ENCODE results near the gene FBLN1. TPM values are rescaled to one million over a fixed set of nuclear protein-coding genes. Genes with fewer than 3 reads are reported as not detected.
"Not testable (repeated sequence)": the region's sequence is repeated elsewhere in the genome, so short reads cannot be mapped to it uniquely, and the experiment has no call there.

Gene FBLN1
- total and polyA plus RNA-seq, 9 of the 15 experiments (the other 6 are each of a cell fraction or from before 2014, with no cell fraction given) = 0.66 TPM; not detected in 8

DNA sequence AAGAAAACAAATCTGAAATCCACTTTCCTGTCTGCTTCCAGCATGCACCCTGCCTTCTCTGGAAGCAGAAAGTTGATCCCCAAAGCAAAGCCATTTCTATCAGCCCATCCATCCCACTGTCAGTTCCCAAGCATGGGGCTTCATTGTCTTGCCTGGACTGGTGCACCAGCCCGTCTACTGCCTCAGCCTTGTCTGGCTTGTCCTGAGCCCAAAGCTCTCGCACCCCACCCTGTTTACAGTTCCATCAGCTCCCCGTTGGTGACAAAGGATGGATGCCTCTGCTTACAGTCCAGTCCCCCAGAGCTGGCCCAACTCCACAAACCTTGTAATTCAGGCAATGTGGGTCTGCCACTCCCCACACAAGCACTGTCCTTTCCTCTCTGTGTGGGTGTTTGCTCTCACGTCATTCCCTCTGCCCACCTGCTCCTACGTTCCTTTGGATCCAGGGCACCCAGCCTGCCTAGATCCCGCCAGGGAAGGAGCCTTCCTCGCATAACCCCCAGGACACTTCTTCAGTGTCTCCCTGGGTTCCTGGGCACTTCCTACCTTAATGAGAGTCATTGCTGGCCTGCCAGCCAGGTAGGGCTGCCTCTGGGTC, 38.8 kb downstream of the FBLN1 start (continued):
- no peak for TF ChIP-seq CSDE1 (IDR thresholded peaks at IDR 0.05)
- TF ChIP-seq HOXB6 (CRISPR knock-in tag; IDR thresholded peaks at IDR 0.05; ENCODE audit: borderline replicate concordance) = no peak
- TF ChIP-seq ELK3 (CRISPR knock-in tag; IDR thresholded peaks at IDR 0.05) = no peak

GRCh38 chr22:45542001-45542520, 39.4 kb downstream of the FBLN1 start:
- in situ Hi-C loops (cut with MboI) = no loop called here
- FAIRE-seq (no peak), DNase-seq (ENCODE audit: extremely low read depth in 1 of 4, low spot score in 3 of 4) (peak in 1 of 4 experiments; percentile 9), ATAC-seq (no peak)
- no peak overlapping the region for H3K4me3 ChIP-seq
- no peaks in the 10 kb centered on the region for H3K36me3 ChIP-seq (ENCODE audit: control insufficient read depth, insufficient read depth, low read length)
- TF ChIP-seq TEAD2 (tag; IDR thresholded peaks at IDR 0.05) (no peak), NR0B1 (IDR thresholded peaks at IDR 0.05; ENCODE audit: partially characterized antibody) (no peak), TRIM24 (IDR thresholded peaks at IDR 0.05) (no peak), CTCF (IDR thresholded peaks at IDR 0.05 in 2 of 3, conservative IDR thresholded peaks at IDR 0.05 in 1 of 3; ENCODE audit: insufficient read depth in 2 of 3, low read depth in 1 of 3, low read length in 3 of 3) (peak in 1 of 3 experiments; percentile 10; a peak in 1 of 6 replicates)
- H4K20me1 ChIP-seq (replicated peaks; ENCODE audit: control insufficient read depth, insufficient read depth, low read length) = no peaks in the 10 kb centered on the region
- H3K9me1 ChIP-seq (ENCODE audit: control insufficient read depth, insufficient read depth, low read length) = no peaks in the 10 kb centered on the region
- H3K9ac ChIP-seq (ENCODE audit: insufficient read depth in 1 of 2, low read depth in 2 of 2, low read length in 2 of 2) = no peak overlapping the region
- peaks cover 0 to 3% of the 10 kb centered on the region in 2 experiments; a peak in 2 of 5 replicates for H3K4me1 ChIP-seq (replicated peaks in 1 of 2; ENCODE audit: control insufficient read depth in 2 of 2, insufficient read depth in 2 of 2, low read length in 2 of 2)
- BruUV-seq (replicated peaks) = no TSS peak
- 3% methylated on average over 15 of the region's 19 CpGs for WGBS (ENCODE audit: insufficient coverage, low coverage, missing lambda C conversion rate)
- H3K27me3 ChIP-seq (ENCODE audit: control insufficient read depth in 2 of 2, insufficient read depth in 2 of 2, low read length in 2 of 2) = peaks cover 0 to 76% of the 10 kb centered on the region in 2 experiments; a peak in 2 of 5 replicates
- no peak overlapping the region for H3K27ac ChIP-seq (ENCODE audit: extremely low read depth, low read depth, low read length)
- no peak overlapping the region for H3K4me2 ChIP-seq (ENCODE audit: insufficient read depth, low read length)
- no peaks in the 10 kb centered on the region for H3K9me3 ChIP-seq (replicated peaks; ENCODE audit: control insufficient read depth, insufficient read depth, low read depth, low read length)
- CTCF ChIA-PET (ENCODE audit: low intra/inter-chr PET ratio) = no interaction called here
- no peak overlapping the region for H2AFZ ChIP-seq (ENCODE audit: low read depth, low read length)
- intact Hi-C loops (cut with micrococcal nuclease) = no loop called here
- POLR2A ChIA-PET = no interaction called here
- H3K79me2 ChIP-seq (ENCODE audit: control insufficient read depth, insufficient read depth, low read length) = no peaks in the 10 kb centered on the region

- H3K27ac ChIP-seq (ENCODE audit: extremely low read depth, low read depth, low read length); H3K4me3 ChIP-seq; H4K20me1 ChIP-seq (replicated peaks; ENCODE audit: control insufficient read depth, insufficient read depth, low read length); ATAC-seq; CTCF ChIA-PET (ENCODE audit: low intra/inter-chr PET ratio); H3K4me2 ChIP-seq (ENCODE audit: insufficient read depth, low read length); intact Hi-C loops (cut with micrococcal nuclease); H3K9me1 ChIP-seq (ENCODE audit: control insufficient read depth, insufficient read depth, low read length); H3K9ac ChIP-seq (ENCODE audit: insufficient read depth in 1 of 2, low read depth in 2 of 2, low read length in 2 of 2); H3K9me3 ChIP-seq (replicated peaks; ENCODE audit: control insufficient read depth, insufficient read depth, low read depth, low read length); BruUV-seq (replicated peaks); in situ Hi-C loops (cut with MboI); H3K4me1 ChIP-seq (replicated peaks in 1 of 2; ENCODE audit: control insufficient read depth in 2 of 2, insufficient read depth in 2 of 2, low read length in 2 of 2); H3K36me3 ChIP-seq (ENCODE audit: control insufficient read depth, insufficient read depth, low read length); DNase-seq (ENCODE audit: extremely low read depth in 1 of 4, low spot score in 3 of 4); H2AFZ ChIP-seq (ENCODE audit: low read depth, low read length); FAIRE-seq; H3K79me2 ChIP-seq (ENCODE audit: control insufficient read depth, insufficient read depth, low read length): not testable (repeated sequence)
- 21% methylated on average over 12 of the region's 13 CpGs for WGBS (ENCODE audit: insufficient coverage, low coverage, missing lambda C conversion rate)
- H3K27me3 ChIP-seq (ENCODE audit: control insufficient read depth in 2 of 2, insufficient read depth in 2 of 2, low read length in 2 of 2) = peaks cover 0 to 74% of the 10 kb centered on the region in 2 experiments; a peak in 2 of 5 replicates
- POLR2A ChIA-PET = interaction anchor here (0.8 kb wide), 1 partner anchor 28 kb away, joined by 3 read pairs; no protein-coding TSS in a partner anchor
Measured at GRCh38 chr22:45542736-45543135, 40.1 kb downstream of the FBLN1 start.

All from K562 (cell line).